ENCODE data around the gene LEP.

DNA sequence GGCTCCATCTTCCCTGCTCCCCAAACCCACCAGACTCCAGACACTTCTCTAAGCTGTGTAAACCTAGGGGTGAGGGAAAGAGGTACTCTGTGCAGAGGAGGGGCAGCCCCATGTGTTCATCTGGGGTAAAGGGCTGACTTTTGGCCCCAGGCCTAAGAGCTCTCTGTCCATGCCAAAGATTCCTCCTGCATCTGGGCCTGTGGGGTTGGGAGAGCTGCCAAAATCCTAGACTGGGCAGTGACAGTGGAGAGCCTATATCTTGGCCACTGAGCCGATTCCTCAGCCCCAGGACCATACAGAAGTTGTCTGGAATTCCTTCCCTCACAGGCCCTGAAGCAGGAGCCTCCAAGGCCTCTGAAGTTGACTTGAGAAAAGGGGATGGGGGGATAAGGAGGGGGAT is 25.3 kb upstream of the LEP start:
- TF ChIP-seq, protein P1, sequence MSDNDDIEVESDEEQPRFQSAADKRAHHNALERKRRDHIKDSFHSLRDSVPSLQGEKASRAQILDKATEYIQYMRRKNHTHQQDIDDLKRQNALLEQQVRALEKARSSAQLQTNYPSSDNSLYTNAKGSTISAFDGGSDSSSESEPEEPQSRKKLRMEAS (IDR thresholded peaks at IDR 0.05): no peak
- TF ChIP-seq POLR2A (IDR thresholded peaks at IDR 0.05; ENCODE audit: borderline replicate concordance, extremely low read depth, insufficient read depth, insufficient read length): no peak
- no peak for TF ChIP-seq CTCF (IDR thresholded peaks at IDR 0.05 in 2 of 3, conservative IDR thresholded peaks at IDR 0.05 in 1 of 3; ENCODE audit: borderline replicate concordance in 1 of 3, insufficient read depth in 1 of 3, low read depth in 2 of 3, low read length in 2 of 3)
- TF ChIP-seq, protein P2, sequence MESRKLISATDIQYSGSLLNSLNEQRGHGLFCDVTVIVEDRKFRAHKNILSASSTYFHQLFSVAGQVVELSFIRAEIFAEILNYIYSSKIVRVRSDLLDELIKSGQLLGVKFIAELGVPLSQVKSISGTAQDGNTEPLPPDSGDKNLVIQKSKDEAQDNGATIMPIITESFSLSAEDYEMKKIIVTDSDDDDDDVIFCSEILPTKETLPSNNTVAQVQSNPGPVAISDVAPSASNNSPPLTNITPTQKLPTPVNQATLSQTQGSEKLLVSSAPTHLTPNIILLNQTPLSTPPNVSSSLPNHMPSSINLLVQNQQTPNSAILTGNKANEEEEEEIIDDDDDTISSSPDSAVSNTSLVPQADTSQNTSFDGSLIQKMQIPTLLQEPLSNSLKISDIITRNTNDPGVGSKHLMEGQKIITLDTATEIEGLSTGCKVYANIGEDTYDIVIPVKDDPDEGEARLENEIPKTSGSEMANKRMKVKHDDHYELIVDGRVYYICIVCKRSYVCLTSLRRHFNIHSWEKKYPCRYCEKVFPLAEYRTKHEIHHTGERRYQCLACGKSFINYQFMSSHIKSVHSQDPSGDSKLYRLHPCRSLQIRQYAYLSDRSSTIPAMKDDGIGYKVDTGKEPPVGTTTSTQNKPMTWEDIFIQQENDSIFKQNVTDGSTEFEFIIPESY (IDR thresholded peaks at IDR 0.05; ENCODE audit: extremely low read depth, insufficient replicate concordance, low read length): no peak
- no peak for TF ChIP-seq EZH2 (IDR thresholded peaks at IDR 0.05)
